K562 (cell line): ENCODE results near the gene SERF2. TPM values are rescaled to one million over a fixed set of nuclear protein-coding genes. Genes with fewer than 3 reads are reported as not detected.
A peak's percentile ranks its signal among the peaks of the same experiment; 100 is the strongest.

Source experiments
- CHD1 ChIP-seq: fragments of 200-600 bp; sonication (generic); IDR thresholded peaks from one replicate; pipeline ENCODE4 v1.6.1; 2012; ENCODE audit warnings: mild to moderate bottlenecking, moderate library complexity, low read length, inconsistent platforms
- E2F3 ChIP-seq: fragments of 250-450 bp; sonication (Bioruptor Pico); IDR thresholded peaks from 2 replicates; pipeline ENCODE4 v1.4.0; 2020; ENCODE audit warnings: mild to moderate bottlenecking
- EGR1 ChIP-seq: fragments of 450-650 bp; conservative IDR thresholded peaks from 2 replicates; pipeline ENCODE4 v1.6.1; 2017; ENCODE audit warnings: mild to moderate bottlenecking
- ETV5 ChIP-seq: sonication (generic); formaldehyde crosslinking; IDR thresholded peaks from 2 replicates; pipeline ENCODE4 v1.4.0; 2020; ENCODE audit warnings: low read depth, mild to moderate bottlenecking, missing genetic modification reagents
- GATAD2A ChIP-seq: fragments of 450-650 bp; IDR thresholded peaks from 2 replicates; pipeline ENCODE4 v1.6.1; 2017
- MAZ ChIP-seq, 2 experiments: fragments of 450-650 bp in 1 of 2; sonication (generic) in 1 of 2; formaldehyde crosslinking; IDR thresholded peaks in 1 of 2; conservative IDR thresholded peaks in 1 of 2; 2 replicates each; pipeline versions ENCODE4 v1.4.0 to v1.5.0; 2020; ENCODE audit warnings: mild to moderate bottlenecking in 1 of 2, missing genetic modification reagents in 1 of 2
- PHF8 ChIP-seq: fragments of 200-600 bp; sonication (generic); IDR thresholded peaks from 2 replicates; pipeline ENCODE4 v1.6.1; 2012; ENCODE audit warnings: mixed run types, mild to moderate bottlenecking, inconsistent platforms, low read length, moderate library complexity, borderline replicate concordance
- PPARD ChIP-seq: fragments of 250-450 bp; sonication (Bioruptor Pico); IDR thresholded peaks from 2 replicates; pipeline ENCODE4 v1.8.0; 2022; ENCODE audit warnings: inconsistent platforms, mild to moderate bottlenecking, moderate library complexity
- TSHZ1 ChIP-seq: fragments of 250-450 bp; sonication (Bioruptor Pico); IDR thresholded peaks from 2 replicates; pipeline ENCODE4 v1.4.0; 2020; ENCODE audit warnings: mild to moderate bottlenecking, moderate library complexity
- ZNF280A ChIP-seq: fragments of 450-650 bp; IDR thresholded peaks from 2 replicates; pipeline ENCODE4 v1.6.1; 2018; ENCODE audit warnings: mild to moderate bottlenecking, low read depth; ENCODE audit not compliant: partially characterized antibody
- ZNF41 ChIP-seq: fragments of 250-450 bp; sonication (Bioruptor Pico); conservative IDR thresholded peaks from 2 replicates; pipeline ENCODE4 v1.4.0; 2020; ENCODE audit warnings: mild to moderate bottlenecking
- ZNF561 ChIP-seq: fragments of 450-650 bp; formaldehyde crosslinking; conservative IDR thresholded peaks from 2 replicates; pipeline ENCODE4 v1.4.0; 2020; ENCODE audit warnings: mild to moderate bottlenecking, moderate library complexity
- ZNF57 ChIP-seq: fragments of 450-650 bp; formaldehyde crosslinking; IDR thresholded peaks from 2 replicates; pipeline ENCODE4 v1.4.0; 2020; ENCODE audit warnings: mild to moderate bottlenecking, moderate library complexity
- polyA plus RNA-seq, 8 experiments: library from polyadenylated mRNA; depleted of rRNA in 4 of 8; stranded (reverse) in 5 of 8; unstranded in 3 of 8; fragments of >200 nt; fragmentation: Nextera tagmentation in 2 of 8; fragmentation: Illumina TruSeq in 1 of 8; extraction: Ambion mirVana in 2 of 8; extraction: Trizol in 1 of 8; gene quantifications; 2 replicates each; pipeline versions ENCODE4 v1.2.1 to v1.2.3, GENCODE V29; 2011 to 2014; ENCODE audit warnings: inconsistent platforms in 1 of 8, missing spikeins in 1 of 8
- total RNA-seq, 7 experiments: library from RNA; depleted of rRNA in 6 of 7; stranded (reverse); fragments of >200 nt in 6 of 7; fragmentation: Illumina TruSeq in 2 of 7; extraction: Trizol in 2 of 7; gene quantifications; 2 replicates each; pipeline versions ENCODE4 v1.2.1 to v1.2.3, GENCODE V29; 2011 to 2021; ENCODE audit warnings: low replicate concordance in 1 of 7
- TF ChIP-seq, protein P1 (sequence below): fragments of 250-450 bp; sonication (Bioruptor Pico); IDR thresholded peaks from 2 replicates; pipeline ENCODE4 v1.4.0; 2020; ENCODE audit warnings: mild to moderate bottlenecking, moderate library complexity
- TF ChIP-seq, protein P2 (sequence below): fragments of 450-650 bp; formaldehyde crosslinking; IDR thresholded peaks from 2 replicates; pipeline ENCODE4 v1.4.0; 2020; ENCODE audit warnings: mild to moderate bottlenecking
- TF ChIP-seq, protein P3 (sequence below): sonication (generic); formaldehyde crosslinking; IDR thresholded peaks from 2 replicates; pipeline ENCODE4 v1.8.1; 2023; ENCODE audit warnings: mild to moderate bottlenecking, missing genetic modification reagents

SERF2 gene
- total and polyA plus RNA-seq, 9 of the 15 experiments (the other 6 are each of a cell fraction or from before 2014, with no cell fraction given) = 497 to 3,360 (median 867) TPM

- TF ChIP-seq ZNF561 (CRISPR knock-in tag) (no peak), CHD1 (peak; percentile 19), ZNF57 (CRISPR knock-in tag) (no peak), E2F3 (CRISPR knock-in tag) (no peak), MAZ (CRISPR knock-in tag; conservative IDR thresholded peaks at IDR 0.05 in 1 of 2, IDR thresholded peaks at IDR 0.05 in 1 of 2) (no peak), ZNF41 (no peak), PPARD (CRISPR knock-in tag) (no peak), GATAD2A (no peak), PHF8 (no peak), EGR1 (peak; percentile 88), TSHZ1 (CRISPR knock-in tag) (no peak), ZNF280A (no peak), ETV5 (CRISPR knock-in tag) (no peak; the same call in 1 of the 2 replicates)
- TF ChIP-seq, protein P1, sequence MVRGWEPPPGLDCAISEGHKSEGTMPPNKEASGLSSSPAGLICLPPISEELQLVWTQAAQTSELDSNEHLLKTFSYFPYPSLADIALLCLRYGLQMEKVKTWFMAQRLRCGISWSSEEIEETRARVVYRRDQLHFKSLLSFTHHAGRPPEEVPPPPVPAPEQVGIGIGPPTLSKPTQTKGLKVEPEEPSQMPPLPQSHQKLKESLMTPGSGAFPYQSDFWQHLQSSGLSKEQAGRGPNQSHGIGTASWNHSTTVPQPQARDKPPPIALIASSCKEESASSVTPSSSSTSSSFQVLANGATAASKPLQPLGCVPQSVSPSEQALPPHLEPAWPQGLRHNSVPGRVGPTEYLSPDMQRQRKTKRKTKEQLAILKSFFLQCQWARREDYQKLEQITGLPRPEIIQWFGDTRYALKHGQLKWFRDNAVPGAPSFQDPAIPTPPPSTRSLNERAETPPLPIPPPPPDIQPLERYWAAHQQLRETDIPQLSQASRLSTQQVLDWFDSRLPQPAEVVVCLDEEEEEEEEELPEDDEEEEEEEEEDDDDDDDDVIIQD (CRISPR knock-in tag) = no peak
- TF ChIP-seq, protein P2, sequence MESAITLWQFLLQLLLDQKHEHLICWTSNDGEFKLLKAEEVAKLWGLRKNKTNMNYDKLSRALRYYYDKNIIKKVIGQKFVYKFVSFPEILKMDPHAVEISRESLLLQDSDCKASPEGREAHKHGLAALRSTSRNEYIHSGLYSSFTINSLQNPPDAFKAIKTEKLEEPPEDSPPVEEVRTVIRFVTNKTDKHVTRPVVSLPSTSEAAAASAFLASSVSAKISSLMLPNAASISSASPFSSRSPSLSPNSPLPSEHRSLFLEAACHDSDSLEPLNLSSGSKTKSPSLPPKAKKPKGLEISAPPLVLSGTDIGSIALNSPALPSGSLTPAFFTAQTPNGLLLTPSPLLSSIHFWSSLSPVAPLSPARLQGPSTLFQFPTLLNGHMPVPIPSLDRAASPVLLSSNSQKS (CRISPR knock-in tag) = no peak
- TF ChIP-seq, protein P3, sequence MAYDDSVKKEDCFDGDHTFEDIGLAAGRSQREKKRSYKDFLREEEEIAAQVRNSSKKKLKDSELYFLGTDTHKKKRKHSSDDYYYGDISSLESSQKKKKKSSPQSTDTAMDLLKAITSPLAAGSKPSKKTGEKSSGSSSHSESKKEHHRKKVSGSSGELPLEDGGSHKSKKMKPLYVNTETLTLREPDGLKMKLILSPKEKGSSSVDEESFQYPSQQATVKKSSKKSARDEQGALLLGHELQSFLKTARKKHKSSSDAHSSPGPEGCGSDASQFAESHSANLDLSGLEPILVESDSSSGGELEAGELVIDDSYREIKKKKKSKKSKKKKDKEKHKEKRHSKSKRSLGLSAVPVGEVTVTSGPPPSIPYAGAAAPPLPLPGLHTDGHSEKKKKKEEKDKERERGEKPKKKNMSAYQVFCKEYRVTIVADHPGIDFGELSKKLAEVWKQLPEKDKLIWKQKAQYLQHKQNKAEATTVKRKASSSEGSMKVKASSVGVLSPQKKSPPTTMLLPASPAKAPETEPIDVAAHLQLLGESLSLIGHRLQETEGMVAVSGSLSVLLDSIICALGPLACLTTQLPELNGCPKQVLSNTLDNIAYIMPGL (CRISPR knock-in tag) = no peak
Observed at GRCh38 chr15:43792761-43793476, 799 bp downstream of the SERF2 start (continued).
